ENCODE measurements around the gene CRYL1.

CRYL1 gene

DNA sequence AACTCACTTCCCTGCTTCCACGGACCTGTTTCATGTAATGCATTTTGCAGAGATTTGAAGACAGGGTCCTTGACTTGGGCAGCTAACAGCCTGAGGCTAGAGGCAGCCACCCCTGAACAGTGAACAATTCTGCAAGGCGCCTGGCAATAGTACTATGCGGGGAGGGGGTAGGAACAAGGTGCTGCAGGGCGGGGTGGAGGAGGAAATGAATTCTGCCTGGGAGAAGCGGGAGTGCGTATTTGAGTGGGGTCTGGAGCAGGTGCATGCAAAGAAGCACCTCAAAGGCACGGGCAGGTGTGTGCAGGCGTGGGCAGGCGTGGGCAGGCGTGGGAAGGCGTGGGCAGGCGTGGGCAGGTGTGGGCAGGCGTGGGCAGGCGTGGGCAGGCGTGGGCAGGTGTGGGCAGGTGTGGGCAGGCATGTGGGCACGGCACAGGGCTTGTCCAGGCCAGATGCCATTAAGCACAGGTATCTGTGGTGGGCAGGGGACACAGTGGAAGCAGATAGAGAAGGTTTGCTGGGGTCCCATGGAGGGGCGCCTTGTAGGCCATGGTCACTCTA lies 163.1 kb downstream of the CRYL1 start:
- DNase-seq, result no peak

DNA sequence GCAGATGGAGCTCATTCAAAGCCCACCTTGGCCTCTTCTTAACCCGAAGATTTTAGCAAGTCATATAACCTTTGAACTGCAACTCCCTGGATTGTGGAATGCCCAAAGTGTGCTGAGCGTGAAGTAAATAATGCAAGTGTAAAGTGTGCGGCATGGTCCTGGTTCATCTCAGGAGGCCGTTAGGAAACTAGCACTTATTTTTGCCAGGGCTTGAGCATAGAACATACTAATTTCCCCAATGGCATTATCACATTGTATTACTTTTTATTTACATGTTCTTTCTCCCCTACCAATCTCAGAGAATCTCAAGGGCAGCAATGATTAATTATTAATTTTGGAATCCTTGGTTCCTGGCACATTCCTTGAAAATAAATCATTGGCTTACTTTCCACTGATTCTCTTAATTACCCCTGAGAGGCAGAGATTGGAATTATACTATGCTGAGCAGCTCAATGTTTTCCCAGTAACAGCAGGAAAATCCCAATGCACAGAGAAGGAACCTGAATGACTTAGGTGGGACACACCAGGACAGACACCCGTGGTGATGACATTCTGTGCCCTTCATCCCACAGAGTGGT lies 164.7 kb downstream of the CRYL1 start:
- no peak for DNase-seq

DNA sequence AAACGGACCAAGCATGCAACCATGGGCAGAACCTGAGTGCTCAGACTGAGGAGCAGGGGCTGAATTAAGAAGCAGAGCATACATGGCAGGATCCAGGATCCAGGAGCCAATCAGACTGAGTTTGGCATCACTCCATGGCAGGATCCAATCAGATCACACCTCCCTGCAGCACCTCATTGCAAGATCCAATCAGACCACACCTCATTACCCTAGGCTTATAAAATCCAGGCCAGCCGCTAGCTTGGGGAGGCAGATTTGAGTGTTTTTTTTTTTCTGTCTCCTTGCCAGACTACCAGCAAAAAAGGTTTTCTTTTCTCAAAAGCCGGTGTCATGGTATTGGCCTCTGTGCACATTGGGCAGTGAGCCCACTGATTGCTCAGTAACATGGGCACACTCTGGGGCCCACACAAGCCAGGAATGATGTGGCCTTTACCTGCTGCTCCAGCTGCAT lies 165.6 kb downstream of the CRYL1 start:
- no peak for DNase-seq

DNA sequence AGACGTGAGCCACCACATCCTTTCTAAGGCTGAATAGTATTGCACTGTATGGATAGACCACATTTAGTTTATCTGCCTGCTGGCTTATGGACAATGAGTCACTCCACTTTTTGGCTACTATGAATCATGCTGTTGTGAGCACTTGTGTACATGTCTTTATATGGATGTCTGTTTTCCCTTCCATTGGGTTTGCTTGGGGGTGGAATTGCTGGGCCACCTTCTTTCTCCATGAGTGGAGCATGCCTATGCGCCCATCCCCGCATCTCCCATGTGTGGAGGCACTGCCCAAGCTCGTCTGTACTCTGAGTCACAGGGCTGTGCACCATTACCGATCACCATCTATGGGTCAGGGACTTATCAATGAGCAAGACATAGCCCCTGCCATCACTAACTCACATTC lies 166.3 kb downstream of the CRYL1 start:
- no peak for DNase-seq

DNA sequence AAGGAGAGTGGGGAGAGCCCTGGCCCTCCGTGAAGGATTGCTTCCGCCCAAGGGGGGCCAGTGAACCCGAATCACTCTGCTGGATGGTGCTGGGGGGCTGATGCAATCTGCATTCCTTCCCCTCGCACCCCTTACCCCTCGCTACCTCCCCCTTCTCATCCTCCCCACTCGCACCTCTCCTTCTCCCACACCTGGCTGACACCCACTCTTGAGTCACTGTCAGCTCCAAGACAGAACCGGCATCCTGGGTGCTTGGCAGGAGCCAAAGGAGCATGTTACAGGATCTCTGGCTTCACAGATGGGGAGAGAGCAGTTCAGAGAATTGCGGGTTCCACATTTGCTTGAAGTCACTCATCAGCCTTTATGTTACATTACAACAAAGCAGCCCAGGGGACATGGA lies 167.6 kb downstream of the CRYL1 start:
- DNase-seq, result no peak

DNA sequence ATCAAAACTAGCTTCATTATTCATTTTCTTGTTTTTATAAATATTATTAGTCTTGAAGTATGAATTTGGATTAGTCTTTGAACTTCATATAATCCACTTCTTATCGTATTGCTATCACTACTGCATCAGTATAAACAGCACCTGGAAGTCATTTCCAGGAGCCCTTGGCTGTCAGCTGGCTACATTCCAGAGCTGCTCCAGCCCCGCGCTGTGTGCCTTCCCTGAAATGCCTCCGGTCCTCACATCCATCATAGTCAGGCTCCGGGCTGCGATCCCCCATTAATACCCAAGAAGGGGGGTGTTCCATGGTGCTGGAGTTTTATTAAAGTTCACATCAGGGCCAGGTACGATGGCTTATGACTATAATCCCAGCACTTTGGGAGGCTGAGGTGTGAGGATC lies 169.2 kb downstream of the CRYL1 start:
- DNase-seq, result no peak

DNA sequence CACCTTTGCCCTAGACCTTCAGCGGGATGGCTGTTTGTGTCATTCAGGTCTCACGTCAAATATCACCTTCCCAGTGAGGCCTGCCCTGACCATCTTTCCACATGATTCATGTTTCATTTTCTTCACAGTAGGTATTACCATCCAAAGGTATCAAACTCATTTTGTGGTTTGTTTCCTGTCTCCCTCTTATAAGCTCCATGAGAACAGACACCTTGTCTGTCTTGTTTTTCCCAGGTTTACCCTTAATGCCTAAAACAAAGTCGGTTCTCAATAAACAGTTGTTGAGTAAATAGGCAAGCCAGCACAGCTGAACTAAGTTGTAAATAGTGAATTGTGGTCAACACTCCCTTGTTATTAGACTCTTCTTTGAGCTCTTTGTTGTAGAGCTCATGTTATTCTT lies 170.9 kb downstream of the CRYL1 start:
- no peak for DNase-seq

DNA sequence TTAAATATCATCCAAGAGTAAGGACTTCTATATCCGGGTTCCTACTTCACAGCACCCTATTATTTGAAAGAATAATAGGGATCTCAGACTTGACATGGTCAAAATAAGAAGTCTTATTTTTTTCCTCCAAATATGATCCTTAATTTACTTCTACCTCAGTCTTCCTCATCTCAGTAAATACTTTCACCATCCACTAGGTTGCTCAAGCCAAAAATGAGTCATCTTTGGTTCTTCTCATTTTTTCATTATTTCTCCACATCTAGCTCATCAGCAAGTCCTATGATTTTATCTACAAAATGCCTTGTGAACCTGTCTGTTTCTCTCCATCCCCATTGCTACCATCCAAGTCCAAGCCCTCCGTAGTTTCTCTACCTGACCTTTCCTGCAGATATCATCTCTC lies 171.7 kb downstream of the CRYL1 start:
- no peak for DNase-seq
